Kidney tubule cell (primary cell): ENCODE measurements around the gene FRRS1.
A peak's percentile ranks its signal among the peaks of the same experiment; 100 is the strongest.
"Not testable (repeated sequence)": the region's sequence is repeated elsewhere in the genome, so short reads cannot be mapped to it uniquely, and the experiment has no call there.

Experiments used
- DNase-seq: peaks from one replicate; pipeline ENCODE4 v3.0.0-alpha.2; 2018; ENCODE audit warnings: low spot score

The FRRS1 gene

DNA sequence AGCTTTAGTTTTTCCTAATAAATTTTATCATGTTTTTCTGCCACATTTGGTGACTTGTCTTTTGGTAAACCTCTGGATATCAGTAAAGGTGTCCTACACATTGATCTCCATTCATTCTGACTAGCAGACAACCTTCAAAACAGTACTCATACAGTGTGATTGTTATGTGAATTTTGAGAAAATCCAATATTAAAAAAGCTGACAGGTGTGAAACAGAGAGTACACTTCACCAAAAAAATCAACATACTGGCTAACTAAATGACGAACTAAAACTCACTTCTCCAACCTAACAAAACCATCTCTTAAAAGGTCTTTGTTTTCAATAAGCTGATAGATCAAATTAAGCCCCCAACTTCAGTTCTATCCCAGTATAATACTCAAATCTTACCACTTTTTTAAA lies 1.5 kb downstream of the FRRS1 start:
- no peak for DNase-seq

- DNase-seq: no peak
Observed at GRCh38 chr1:99764439-99764838, 2.0 kb downstream of the FRRS1 start.

DNA sequence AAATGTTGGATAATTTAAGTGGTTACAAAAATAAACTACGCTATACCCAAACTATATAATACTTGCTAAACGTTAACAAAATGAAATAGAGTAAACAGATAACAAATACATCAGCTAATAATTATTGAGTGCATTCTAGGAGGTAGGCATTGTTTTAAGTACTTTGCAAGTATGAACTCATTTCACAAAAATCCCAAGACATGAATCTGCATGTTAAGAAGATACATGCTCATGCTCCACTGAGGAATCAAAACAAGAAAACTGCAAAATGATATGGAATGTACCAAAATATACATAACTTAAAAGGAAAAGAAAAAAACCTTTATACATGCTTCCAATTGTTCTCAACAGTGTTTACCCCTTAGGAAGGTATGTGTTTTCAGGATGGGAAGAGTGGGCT lies 2.5 kb downstream of the FRRS1 start:
- peak; percentile 24 for DNase-seq

GRCh38 chr1:99761774-99762173 lies 4.7 kb downstream of the FRRS1 start:
- no peak for DNase-seq

GRCh38 chr1:99759518-99760160 lies 6.8 kb downstream of the FRRS1 start:
- DNase-seq: no peak

- DNase-seq: not testable (repeated sequence)
Observed at GRCh38 chr1:99758686-99759517, 7.5 kb downstream of the FRRS1 start.

- no peak for DNase-seq
Observed at GRCh38 chr1:99758073-99758511, 8.3 kb downstream of the FRRS1 start.

DNA sequence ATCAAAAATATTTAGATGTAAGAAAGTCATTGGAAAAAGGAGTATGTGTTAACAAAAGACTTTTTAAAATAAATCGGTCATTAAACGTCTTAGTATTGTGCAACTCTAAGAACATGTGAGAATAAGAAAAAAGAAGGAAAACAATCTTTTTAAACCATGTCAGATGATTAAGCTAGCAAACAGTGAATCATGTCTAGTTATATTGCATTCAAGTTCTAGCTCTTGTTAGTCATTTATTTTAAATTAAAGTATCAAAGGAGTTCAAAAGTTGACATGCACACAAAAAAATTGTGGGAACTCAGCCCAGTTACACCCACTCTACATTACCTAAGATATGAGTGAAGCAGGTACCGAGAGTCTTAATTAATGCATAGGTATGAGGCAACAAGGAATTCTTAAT lies 9.8 kb downstream of the FRRS1 start:
- DNase-seq: peak; percentile 56

- DNase-seq: no peak
Observed at GRCh38 chr1:99755664-99756063, 10.8 kb downstream of the FRRS1 start.

GRCh38 chr1:99754697-99755096 lies 11.7 kb downstream of the FRRS1 start:
- no peak for DNase-seq

- DNase-seq: no peak
Observed at GRCh38 chr1:99754055-99754626, 12.3 kb downstream of the FRRS1 start.

GRCh38 chr1:99751877-99752504 lies 14.4 kb downstream of the FRRS1 start:
- DNase-seq: peak; percentile 45

DNA sequence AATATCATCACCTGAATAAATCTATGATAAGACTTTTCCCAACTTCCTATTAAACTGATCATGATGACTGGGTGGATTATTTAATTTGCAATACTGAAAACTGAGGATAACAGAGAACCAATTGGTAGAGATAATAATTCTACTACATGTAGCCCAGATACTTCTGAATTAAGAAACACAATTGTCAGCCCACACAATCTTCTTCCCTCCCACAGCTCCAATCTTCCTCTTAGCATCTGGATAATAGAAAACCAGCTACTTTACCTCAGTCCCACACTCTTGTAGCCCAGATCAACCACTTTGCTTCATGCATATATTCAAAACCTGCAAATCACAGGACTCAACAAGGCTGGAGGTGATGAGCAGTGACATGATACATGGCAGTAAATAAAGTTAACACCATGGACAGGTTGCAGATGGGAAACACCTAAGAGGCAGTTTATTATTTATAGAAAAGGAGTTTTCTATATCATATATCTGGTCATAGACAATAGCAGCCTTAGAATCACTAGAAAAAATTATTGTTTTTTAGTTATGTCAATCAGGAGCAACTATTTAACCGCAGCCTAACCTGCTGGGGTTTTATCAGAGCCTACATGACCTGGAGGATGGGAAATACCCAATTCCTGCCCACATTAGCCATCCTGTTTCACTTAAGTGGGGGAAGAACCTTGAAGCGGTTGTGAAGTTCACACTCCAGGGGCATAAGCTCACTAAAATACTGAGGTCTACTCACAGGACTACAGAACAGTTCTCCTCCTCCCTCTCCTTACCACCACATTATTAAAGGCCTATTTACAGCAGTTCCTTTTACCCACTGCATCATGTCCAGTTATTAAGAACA lies 16.7 kb downstream of the FRRS1 start:
- DNase-seq: no peak

DNA sequence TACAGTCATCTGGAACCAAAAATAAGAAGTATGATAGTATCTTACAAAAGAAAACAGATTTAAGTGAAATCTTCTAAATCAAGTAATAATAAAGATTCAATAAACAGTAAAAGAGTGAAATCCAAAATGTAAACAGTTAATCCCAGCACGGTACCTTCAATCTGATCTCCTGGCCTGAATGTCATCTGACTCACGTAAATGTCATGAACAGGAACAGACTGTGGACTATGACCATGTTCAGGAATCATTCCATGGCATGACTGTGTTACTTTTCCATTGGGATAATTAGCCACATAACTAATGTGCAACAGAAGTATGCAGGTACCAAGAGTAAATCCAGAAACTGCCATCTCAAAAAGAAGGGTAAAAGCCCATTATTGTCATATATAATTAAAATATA lies 18.0 kb downstream of the FRRS1 start:
- peak; percentile 71 for DNase-seq

DNA sequence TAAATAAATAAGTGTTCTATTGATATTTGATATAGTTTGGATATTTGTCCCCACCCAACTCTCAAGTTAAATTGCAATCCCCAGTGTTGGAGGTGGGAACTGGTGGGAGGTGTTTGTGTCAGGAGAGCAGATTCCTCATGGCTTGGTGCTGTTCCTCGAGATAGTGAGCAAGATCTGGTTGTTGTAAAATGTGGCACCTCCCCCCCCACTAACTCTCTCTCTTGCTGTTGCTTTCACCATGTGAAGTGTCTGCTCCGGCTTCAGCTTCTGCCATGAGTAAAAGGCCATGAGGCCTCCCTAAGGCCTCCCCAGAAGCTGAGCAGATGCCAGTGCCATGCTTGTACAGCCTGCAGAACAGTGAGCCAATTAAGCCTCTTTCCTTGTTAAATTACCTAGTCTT lies 20.8 kb downstream of the FRRS1 start:
- no peak for DNase-seq

GRCh38 chr1:99745061-99745460 lies 21.4 kb downstream of the FRRS1 start:
- DNase-seq: no peak

DNA sequence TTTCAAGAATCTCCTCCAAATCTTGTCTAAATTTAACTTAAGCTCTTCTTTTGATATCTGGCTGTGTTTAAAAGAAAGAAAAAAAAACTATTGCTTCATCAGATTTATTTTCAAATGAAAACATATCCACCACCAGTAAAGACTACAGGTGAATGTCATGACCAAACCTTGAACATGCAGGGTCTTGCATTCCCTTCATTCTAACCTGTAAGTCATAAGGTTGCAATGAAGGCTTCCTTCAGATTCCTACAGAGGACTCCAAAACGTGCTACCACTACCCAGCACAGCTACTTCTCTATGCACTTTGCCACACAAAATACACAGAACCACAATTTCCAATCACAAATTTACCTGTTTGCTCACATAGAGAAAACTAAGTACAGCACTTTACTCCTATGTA lies 26.3 kb downstream of the FRRS1 start:
- DNase-seq: no peak

- DNase-seq: no peak
Observed at GRCh38 chr1:99738858-99739465, 27.5 kb downstream of the FRRS1 start.

DNA sequence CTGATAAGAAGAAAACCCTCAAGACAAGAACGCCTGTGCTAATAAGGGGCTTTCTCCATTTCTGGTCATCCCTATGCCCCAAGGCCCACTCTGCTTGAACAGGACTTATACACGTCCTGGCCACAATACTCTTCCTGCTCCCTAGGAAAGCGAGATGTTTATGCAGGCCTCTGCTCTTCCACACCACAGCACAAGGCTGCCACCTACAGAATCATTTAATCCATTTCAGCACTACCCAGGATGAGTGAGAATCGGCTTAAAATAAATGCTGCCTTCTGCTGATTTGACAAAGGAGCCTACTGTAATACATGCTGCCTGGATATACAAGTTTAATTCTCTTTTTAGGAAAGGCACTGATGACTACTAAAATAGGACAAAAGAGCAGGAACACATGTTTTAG lies 29.4 kb downstream of the FRRS1 start:
- DNase-seq: peak; percentile 73

DNA sequence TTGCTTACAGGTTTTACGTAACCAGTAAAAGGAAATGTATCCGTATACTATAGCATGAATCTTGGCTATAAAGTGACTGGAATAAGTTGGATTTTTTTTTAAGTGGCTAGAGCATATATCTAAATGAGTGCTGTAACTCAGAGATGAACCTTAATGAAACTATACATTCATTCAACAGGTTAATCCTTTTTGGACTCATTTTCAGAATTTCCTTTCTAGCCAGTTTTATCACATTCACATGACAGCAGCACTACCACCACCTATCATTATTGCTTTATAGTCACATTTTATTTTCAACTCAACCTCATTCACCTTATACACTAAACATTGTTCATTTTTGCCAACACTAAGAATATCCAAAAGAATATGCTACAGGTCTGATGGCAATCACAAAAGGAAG lies 30.6 kb downstream of the FRRS1 start:
- no peak for DNase-seq

DNA sequence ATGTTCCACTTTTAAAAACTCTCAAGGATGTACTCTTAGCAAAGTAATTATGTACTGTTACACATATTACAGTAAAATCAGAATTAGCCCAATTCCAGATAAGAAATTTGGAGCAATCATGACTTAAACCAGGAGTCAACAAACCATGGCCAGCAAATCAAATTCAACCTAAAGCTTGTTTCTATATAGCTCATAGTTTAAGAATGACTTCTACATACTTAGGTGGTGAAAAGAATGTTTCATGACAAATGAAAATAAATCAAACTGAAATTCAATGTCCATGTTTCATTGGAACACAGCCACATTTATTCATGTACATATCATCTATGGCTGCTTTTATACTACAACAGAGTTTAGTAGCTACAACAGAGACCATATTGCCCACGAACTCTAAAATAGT lies 35.1 kb downstream of the FRRS1 start:
- no peak for DNase-seq
